ENCODE measurements around the gene CHST11. TPM values are rescaled to one million over a fixed set of nuclear protein-coding genes. Genes with fewer than 3 reads are reported as not detected.

Gene CHST11
- total and polyA plus RNA-seq, 2 of the 4 experiments (the other 2 are of a cell fraction), result 1.4 to 2.7 TPM

DNA sequence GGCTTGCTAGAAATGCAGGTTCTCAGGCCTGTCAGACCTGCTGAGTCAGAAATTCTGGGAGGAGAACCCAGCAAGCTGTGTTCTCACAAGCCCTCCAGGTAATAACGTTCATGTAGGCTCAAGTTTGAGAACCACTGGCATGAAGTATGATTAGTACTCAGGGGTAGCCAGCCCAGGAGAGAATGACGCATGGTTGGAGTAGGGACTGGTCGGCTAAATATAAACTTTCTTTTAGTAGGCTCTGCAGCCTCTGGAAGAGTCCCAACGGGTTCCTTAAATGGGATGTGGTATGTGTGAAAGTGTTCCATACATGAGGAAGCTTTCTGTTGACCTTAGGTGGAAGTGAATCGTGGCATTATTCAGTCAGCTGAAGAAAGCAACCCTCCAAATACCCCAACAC, 292.0 kb downstream of the CHST11 start:
- TF ChIP-seq, protein P1, sequence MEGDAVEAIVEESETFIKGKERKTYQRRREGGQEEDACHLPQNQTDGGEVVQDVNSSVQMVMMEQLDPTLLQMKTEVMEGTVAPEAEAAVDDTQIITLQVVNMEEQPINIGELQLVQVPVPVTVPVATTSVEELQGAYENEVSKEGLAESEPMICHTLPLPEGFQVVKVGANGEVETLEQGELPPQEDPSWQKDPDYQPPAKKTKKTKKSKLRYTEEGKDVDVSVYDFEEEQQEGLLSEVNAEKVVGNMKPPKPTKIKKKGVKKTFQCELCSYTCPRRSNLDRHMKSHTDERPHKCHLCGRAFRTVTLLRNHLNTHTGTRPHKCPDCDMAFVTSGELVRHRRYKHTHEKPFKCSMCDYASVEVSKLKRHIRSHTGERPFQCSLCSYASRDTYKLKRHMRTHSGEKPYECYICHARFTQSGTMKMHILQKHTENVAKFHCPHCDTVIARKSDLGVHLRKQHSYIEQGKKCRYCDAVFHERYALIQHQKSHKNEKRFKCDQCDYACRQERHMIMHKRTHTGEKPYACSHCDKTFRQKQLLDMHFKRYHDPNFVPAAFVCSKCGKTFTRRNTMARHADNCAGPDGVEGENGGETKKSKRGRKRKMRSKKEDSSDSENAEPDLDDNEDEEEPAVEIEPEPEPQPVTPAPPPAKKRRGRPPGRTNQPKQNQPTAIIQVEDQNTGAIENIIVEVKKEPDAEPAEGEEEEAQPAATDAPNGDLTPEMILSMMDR (conservative IDR thresholded peaks at IDR 0.05; ENCODE audit: low read depth, low read length), result no peak
- TF ChIP-seq MAZ (IDR thresholded peaks at IDR 0.05; ENCODE audit: borderline replicate concordance, low read depth, low read length), result no peak
- TF ChIP-seq SMC3 (IDR thresholded peaks at IDR 0.05; ENCODE audit: low read depth, low read length), result no peak
- TF ChIP-seq NFE2L2 (IDR thresholded peaks at IDR 0.05; ENCODE audit: low read depth, low read length), result no peak
- no peak for TF ChIP-seq RAD21 (IDR thresholded peaks at IDR 0.05; ENCODE audit: low read length)
- no peak for TF ChIP-seq MXI1 (IDR thresholded peaks at IDR 0.05; ENCODE audit: borderline replicate concordance, low read depth, low read length)
- TF ChIP-seq CEBPB (IDR thresholded peaks at IDR 0.05; ENCODE audit: low read depth, low read length), result no peak
- no peak for TF ChIP-seq BHLHE40 (IDR thresholded peaks at IDR 0.05; ENCODE audit: low read depth, low read length)
- no peak for TF ChIP-seq RCOR1 (IDR thresholded peaks at IDR 0.05; ENCODE audit: insufficient replicate concordance, low read length)
- no peak for TF ChIP-seq FOS (IDR thresholded peaks at IDR 0.05; ENCODE audit: low read depth, low read length)
- TF ChIP-seq, protein P2, sequence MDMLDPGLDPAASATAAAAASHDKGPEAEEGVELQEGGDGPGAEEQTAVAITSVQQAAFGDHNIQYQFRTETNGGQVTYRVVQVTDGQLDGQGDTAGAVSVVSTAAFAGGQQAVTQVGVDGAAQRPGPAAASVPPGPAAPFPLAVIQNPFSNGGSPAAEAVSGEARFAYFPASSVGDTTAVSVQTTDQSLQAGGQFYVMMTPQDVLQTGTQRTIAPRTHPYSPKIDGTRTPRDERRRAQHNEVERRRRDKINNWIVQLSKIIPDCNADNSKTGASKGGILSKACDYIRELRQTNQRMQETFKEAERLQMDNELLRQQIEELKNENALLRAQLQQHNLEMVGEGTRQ (IDR thresholded peaks at IDR 0.05; ENCODE audit: low read depth, low read length), result no peak
- no peak for TF ChIP-seq POLR2A (IDR thresholded peaks at IDR 0.05; ENCODE audit: low read depth, low read length)
- TF ChIP-seq RFX5 (IDR thresholded peaks at IDR 0.05; ENCODE audit: low read depth, low read length), result no peak
- TF ChIP-seq, protein P3, sequence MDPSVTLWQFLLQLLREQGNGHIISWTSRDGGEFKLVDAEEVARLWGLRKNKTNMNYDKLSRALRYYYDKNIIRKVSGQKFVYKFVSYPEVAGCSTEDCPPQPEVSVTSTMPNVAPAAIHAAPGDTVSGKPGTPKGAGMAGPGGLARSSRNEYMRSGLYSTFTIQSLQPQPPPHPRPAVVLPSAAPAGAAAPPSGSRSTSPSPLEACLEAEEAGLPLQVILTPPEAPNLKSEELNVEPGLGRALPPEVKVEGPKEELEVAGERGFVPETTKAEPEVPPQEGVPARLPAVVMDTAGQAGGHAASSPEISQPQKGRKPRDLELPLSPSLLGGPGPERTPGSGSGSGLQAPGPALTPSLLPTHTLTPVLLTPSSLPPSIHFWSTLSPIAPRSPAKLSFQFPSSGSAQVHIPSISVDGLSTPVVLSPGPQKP (IDR thresholded peaks at IDR 0.05; ENCODE audit: borderline replicate concordance, low read depth, low read length), result no peak
- no peak for TF ChIP-seq CHD1 (IDR thresholded peaks at IDR 0.05; ENCODE audit: low read depth, low read length)
- TF ChIP-seq MAFK (IDR thresholded peaks at IDR 0.05; ENCODE audit: low read depth, low read length), result no peak
- dilution Hi-C loops (cut with HindIII; ENCODE audit: low sequenced_read_pairs, unreplicated experiment) (no loop called here), in situ Hi-C loops (cut with MboI; ENCODE audit: low sequenced_read_pairs) (no loop called here), intact Hi-C loops (cut with micrococcal nuclease) (no loop called here)
- no peak overlapping the region for H3K56ac ChIP-seq (ENCODE audit: extremely low read depth, insufficient read depth, low read length)
- H3K9me1 ChIP-seq (ENCODE audit: insufficient read depth, low read length), result peaks cover 4% of the 10 kb centered on the region
- H3K9me3 ChIP-seq (ENCODE audit: control insufficient read depth, insufficient read depth, low read length), result no peaks in the 10 kb centered on the region
- POLR2A ChIA-PET (ENCODE audit: unreplicated experiment), result no interaction called here
- H3K36me3 ChIP-seq (ENCODE audit: control insufficient read depth, insufficient read depth, low read length), result no peaks in the 10 kb centered on the region
- H4K91ac ChIP-seq (ENCODE audit: insufficient read depth, low read depth, low read length), result no peak overlapping the region
- H3K79me1 ChIP-seq (ENCODE audit: low read depth in 1 of 2, low read length in 2 of 2), result no peaks in the 10 kb centered on the region
- peak; percentile 60 for DNase-seq
- H2AK5ac ChIP-seq (ENCODE audit: low read depth, low read length), result no peak overlapping the region
- WGBS, 2 experiments (ENCODE audit: extremely low coverage in 2 of 2, insufficient read length in 1 of 2), result no CpG with 5 or more reads among the region's 5 CpGs
- no peak overlapping the region for H3K4me3 ChIP-seq (ENCODE audit: insufficient read depth, low read depth, low read length)
- no peak overlapping the region for H3K4ac ChIP-seq (ENCODE audit: low read depth, low read length)
- CTCF ChIA-PET, result no interaction called here
- no peak overlapping the region; the same call in 1 of the 2 replicates for H3K23ac ChIP-seq (ENCODE audit: low read depth, low read length)
- H3K4me1 ChIP-seq (ENCODE audit: control insufficient read depth, insufficient read depth, low read length), result peaks cover 4% of the 10 kb centered on the region
- peaks cover 1% of the 10 kb centered on the region; the same call in 1 of the 2 replicates for H3K27me3 ChIP-seq (ENCODE audit: control insufficient read depth, insufficient read depth, low read length)
- H4K20me1 ChIP-seq (ENCODE audit: insufficient read depth, low read length), result no peaks in the 10 kb centered on the region
- H3K18ac ChIP-seq (ENCODE audit: low read depth, low read length), result no peak overlapping the region; the same call in 1 of the 2 replicates
- no peak overlapping the region for H2AK9ac ChIP-seq (replicated peaks; ENCODE audit: low read depth, low read length, poor library complexity)
- no peak overlapping the region for H3K27ac ChIP-seq (ENCODE audit: insufficient read depth, low read length)
- H4K5ac ChIP-seq (ENCODE audit: low read depth, low read length), result no peak overlapping the region
- H3K14ac ChIP-seq (replicated peaks; ENCODE audit: low read depth, low read length), result no peak overlapping the region
- 0 out of 2 replicates have a peak overlapping the region, but pooled peaks have one; percentile 22 for H2BK20ac ChIP-seq (ENCODE audit: low read depth, low read length)
- BruUV-seq (replicated peaks), result no TSS peak
- no peak overlapping the region for H2BK5ac ChIP-seq (ENCODE audit: low read depth, low read length, poor library complexity, severe bottlenecking)
- H2BK15ac ChIP-seq (ENCODE audit: low read depth, low read length), result no peak overlapping the region
- H2BK120ac ChIP-seq (ENCODE audit: low read depth, low read length), result no peak overlapping the region
- no peak overlapping the region for H3K9ac ChIP-seq (ENCODE audit: low read depth, low read length)
- peak overlapping the region in 1 of 2 experiments; percentile 8; a peak in 1 of 4 replicates for H4K8ac ChIP-seq (ENCODE audit: low read depth in 2 of 2, low read length in 2 of 2)
- H3K4me2 ChIP-seq (ENCODE audit: low read depth, low read length), result peak overlapping the region; percentile 28; the same call in 1 of the 2 replicates
- no peak overlapping the region for H2AFZ ChIP-seq (replicated peaks; ENCODE audit: low read length, poor library complexity)
- ATAC-seq (ENCODE audit: low read depth), result no peak
